ENCODE data around the gene KRTAP7-1.

The KRTAP7-1 gene

DNA sequence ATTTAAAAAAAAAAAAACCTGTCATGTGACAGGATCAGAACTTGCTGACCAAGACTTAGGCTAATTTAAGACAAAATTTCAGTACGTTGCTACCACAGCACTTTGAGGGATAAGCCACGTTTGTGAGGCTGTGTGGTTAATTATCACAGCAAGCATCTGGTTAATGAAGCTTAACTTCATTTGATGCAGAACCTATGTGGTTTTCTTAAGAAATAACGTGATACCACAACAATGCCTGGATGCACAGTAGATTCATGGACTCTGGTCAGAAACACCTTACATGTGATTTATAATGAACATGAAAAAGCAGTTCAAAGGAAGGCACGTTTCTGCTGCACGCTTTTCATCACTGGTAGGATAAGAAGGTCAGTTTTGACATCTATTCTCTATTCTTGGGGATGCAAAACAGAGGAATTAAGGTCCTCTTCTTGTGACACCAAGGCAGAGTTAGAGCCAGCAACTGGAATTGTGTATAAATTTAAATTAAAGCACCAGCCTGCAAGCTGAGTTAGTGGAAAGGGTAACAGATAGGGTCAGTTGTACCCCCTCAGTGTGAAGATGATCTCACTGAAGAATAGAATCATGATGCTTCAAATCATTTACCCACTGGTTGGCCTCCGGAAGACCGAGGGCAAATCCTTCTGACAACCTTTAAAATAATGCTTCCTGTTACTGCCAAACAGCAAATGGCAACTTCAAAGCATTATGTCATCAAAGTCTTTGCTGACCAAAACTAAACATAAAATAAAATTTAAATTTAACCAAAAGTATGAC is 10.5 kb downstream of the KRTAP7-1 start:
- Histone ChIP-seq H3K27ac (replicated peaks) (no peak overlapping the region), H3K4me3 (replicated peaks; ENCODE audit: insufficient read depth, low read length) (no peak overlapping the region), H3K27me3 (ENCODE audit: insufficient read depth, poor library complexity, severe bottlenecking) (no peaks in the 10 kb centered on the region)
- TF ChIP-seq, protein P1, sequence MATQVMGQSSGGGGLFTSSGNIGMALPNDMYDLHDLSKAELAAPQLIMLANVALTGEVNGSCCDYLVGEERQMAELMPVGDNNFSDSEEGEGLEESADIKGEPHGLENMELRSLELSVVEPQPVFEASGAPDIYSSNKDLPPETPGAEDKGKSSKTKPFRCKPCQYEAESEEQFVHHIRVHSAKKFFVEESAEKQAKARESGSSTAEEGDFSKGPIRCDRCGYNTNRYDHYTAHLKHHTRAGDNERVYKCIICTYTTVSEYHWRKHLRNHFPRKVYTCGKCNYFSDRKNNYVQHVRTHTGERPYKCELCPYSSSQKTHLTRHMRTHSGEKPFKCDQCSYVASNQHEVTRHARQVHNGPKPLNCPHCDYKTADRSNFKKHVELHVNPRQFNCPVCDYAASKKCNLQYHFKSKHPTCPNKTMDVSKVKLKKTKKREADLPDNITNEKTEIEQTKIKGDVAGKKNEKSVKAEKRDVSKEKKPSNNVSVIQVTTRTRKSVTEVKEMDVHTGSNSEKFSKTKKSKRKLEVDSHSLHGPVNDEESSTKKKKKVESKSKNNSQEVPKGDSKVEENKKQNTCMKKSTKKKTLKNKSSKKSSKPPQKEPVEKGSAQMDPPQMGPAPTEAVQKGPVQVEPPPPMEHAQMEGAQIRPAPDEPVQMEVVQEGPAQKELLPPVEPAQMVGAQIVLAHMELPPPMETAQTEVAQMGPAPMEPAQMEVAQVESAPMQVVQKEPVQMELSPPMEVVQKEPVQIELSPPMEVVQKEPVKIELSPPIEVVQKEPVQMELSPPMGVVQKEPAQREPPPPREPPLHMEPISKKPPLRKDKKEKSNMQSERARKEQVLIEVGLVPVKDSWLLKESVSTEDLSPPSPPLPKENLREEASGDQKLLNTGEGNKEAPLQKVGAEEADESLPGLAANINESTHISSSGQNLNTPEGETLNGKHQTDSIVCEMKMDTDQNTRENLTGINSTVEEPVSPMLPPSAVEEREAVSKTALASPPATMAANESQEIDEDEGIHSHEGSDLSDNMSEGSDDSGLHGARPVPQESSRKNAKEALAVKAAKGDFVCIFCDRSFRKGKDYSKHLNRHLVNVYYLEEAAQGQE (IDR thresholded peaks at IDR 0.05; ENCODE audit: insufficient replicate concordance, low read depth) = no peak
- TF ChIP-seq POLR2AphosphoS5 (IDR thresholded peaks at IDR 0.05; ENCODE audit: low read depth) (no peak), GABPA (IDR thresholded peaks at IDR 0.05; ENCODE audit: low read depth) (no peak), SPI1 (IDR thresholded peaks at IDR 0.05; ENCODE audit: borderline replicate concordance, low read depth) (no peak)
- TF ChIP-seq, protein P2, sequence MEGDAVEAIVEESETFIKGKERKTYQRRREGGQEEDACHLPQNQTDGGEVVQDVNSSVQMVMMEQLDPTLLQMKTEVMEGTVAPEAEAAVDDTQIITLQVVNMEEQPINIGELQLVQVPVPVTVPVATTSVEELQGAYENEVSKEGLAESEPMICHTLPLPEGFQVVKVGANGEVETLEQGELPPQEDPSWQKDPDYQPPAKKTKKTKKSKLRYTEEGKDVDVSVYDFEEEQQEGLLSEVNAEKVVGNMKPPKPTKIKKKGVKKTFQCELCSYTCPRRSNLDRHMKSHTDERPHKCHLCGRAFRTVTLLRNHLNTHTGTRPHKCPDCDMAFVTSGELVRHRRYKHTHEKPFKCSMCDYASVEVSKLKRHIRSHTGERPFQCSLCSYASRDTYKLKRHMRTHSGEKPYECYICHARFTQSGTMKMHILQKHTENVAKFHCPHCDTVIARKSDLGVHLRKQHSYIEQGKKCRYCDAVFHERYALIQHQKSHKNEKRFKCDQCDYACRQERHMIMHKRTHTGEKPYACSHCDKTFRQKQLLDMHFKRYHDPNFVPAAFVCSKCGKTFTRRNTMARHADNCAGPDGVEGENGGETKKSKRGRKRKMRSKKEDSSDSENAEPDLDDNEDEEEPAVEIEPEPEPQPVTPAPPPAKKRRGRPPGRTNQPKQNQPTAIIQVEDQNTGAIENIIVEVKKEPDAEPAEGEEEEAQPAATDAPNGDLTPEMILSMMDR (IDR thresholded peaks at IDR 0.05; ENCODE audit: insufficient read depth, low read length) = no peak
- DNase-seq (ENCODE audit: low read depth in 1 of 2, low spot score in 1 of 2) = no peak

DNA sequence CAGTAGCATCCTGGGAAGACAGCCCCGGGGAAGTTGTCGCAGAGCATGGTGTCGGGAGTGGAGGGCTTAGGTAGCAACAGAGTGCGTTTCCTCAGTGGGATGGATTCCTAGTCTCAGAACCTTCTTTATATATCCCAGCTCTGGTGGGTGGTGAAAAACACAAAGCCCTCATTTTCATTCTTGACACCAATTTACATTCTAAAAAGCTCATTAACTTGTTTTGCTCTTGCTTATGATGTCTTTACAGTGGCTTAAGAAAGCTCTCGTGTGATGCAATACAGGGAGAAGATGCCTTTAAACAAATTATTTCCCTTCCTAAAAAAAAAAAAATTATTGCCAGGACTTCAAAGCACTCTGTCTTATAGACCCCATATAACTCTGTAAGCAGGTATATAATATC is 16.4 kb downstream of the KRTAP7-1 start, which contains the start of gene KRTAP8-1:
Gene KRTAP8-1 (minus strand): TSS at position 101 of the 400 bp plus-strand sequence. CDS start 54 bp downstream, at position 47.
- TF ChIP-seq GABPA (IDR thresholded peaks at IDR 0.05; ENCODE audit: low read depth) (no peak), SPI1 (IDR thresholded peaks at IDR 0.05; ENCODE audit: borderline replicate concordance, low read depth) (no peak), POLR2AphosphoS5 (IDR thresholded peaks at IDR 0.05; ENCODE audit: low read depth) (no peak)
- TF ChIP-seq, protein P1 (IDR thresholded peaks at IDR 0.05; ENCODE audit: insufficient replicate concordance, low read depth) = no peak
- TF ChIP-seq, protein P2 (IDR thresholded peaks at IDR 0.05; ENCODE audit: insufficient read depth, low read length) = no peak
- H3K4me3 ChIP-seq (replicated peaks; ENCODE audit: insufficient read depth, low read length) = no peak within 1 kb of the TSS
- no peaks in the 10 kb centered on the region for H3K27me3 ChIP-seq (ENCODE audit: insufficient read depth, poor library complexity, severe bottlenecking)
- DNase-seq (ENCODE audit: low read depth in 1 of 2, low spot score in 1 of 2) = no peak
- H3K27ac ChIP-seq (replicated peaks) = no peak within 1 kb of the TSS

DNA sequence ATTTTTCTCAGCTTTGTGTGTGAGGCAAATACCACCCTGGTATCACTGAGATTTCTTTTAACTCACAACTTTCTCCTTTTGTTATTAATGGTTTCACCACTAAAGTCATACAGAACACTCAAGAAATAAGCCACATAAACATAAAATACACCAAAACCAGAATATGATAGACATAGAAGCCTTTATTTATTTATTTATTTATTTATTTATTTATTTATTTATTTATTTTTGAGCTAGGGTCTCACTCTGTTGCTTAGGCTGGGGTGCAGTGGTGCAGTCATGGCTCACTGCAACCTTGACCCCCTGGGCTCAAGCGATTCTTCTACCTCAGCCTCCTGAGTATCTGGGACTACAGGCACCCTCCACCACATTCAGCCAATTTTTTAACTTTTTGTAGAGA is 29.0 kb downstream of the KRTAP7-1 start:
- DNase-seq (ENCODE audit: low read depth in 1 of 2, low spot score in 1 of 2) = no peak
- H3K27me3 ChIP-seq (ENCODE audit: insufficient read depth, poor library complexity, severe bottlenecking) = no peaks in the 10 kb centered on the region
- no peak overlapping the region for H3K27ac ChIP-seq (replicated peaks)
- TF ChIP-seq GABPA (IDR thresholded peaks at IDR 0.05; ENCODE audit: low read depth) (no peak), SPI1 (IDR thresholded peaks at IDR 0.05; ENCODE audit: borderline replicate concordance, low read depth) (no peak), POLR2AphosphoS5 (IDR thresholded peaks at IDR 0.05; ENCODE audit: low read depth) (no peak)
- TF ChIP-seq, protein P2 (IDR thresholded peaks at IDR 0.05; ENCODE audit: insufficient read depth, low read length) = no peak
- TF ChIP-seq, protein P1 (IDR thresholded peaks at IDR 0.05; ENCODE audit: insufficient replicate concordance, low read depth) = no peak
- no peak overlapping the region for H3K4me3 ChIP-seq (replicated peaks; ENCODE audit: insufficient read depth, low read length)

All from HL-60 (cell line).